ENCODE data around the gene DFFB.

- TF ChIP-seq, protein P1, sequence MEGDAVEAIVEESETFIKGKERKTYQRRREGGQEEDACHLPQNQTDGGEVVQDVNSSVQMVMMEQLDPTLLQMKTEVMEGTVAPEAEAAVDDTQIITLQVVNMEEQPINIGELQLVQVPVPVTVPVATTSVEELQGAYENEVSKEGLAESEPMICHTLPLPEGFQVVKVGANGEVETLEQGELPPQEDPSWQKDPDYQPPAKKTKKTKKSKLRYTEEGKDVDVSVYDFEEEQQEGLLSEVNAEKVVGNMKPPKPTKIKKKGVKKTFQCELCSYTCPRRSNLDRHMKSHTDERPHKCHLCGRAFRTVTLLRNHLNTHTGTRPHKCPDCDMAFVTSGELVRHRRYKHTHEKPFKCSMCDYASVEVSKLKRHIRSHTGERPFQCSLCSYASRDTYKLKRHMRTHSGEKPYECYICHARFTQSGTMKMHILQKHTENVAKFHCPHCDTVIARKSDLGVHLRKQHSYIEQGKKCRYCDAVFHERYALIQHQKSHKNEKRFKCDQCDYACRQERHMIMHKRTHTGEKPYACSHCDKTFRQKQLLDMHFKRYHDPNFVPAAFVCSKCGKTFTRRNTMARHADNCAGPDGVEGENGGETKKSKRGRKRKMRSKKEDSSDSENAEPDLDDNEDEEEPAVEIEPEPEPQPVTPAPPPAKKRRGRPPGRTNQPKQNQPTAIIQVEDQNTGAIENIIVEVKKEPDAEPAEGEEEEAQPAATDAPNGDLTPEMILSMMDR (conservative IDR thresholded peaks at IDR 0.05), result no peak
- no peak for TF ChIP-seq ZFX (IDR thresholded peaks at IDR 0.05)
Measured at GRCh38 chr1:3817138-3817740, 40.0 kb upstream of the DFFB start.

Measured in C4-2B (cell line).